HG03460 (cell line): ENCODE results near the gene NUDT8.
A peak's percentile ranks its signal among the peaks of the same experiment; 100 is the strongest.
"Not testable (repeated sequence)": the region's sequence is repeated elsewhere in the genome, so short reads cannot be mapped to it uniquely, and the experiment has no call there.

Source experiments
- ATAC-seq: cut with Tn5 transposase; IDR thresholded peaks from one replicate; pipeline ENCODE4 v1.9.1; 2021; ENCODE audit not compliant: unreplicated experiment

NUDT8 gene

DNA sequence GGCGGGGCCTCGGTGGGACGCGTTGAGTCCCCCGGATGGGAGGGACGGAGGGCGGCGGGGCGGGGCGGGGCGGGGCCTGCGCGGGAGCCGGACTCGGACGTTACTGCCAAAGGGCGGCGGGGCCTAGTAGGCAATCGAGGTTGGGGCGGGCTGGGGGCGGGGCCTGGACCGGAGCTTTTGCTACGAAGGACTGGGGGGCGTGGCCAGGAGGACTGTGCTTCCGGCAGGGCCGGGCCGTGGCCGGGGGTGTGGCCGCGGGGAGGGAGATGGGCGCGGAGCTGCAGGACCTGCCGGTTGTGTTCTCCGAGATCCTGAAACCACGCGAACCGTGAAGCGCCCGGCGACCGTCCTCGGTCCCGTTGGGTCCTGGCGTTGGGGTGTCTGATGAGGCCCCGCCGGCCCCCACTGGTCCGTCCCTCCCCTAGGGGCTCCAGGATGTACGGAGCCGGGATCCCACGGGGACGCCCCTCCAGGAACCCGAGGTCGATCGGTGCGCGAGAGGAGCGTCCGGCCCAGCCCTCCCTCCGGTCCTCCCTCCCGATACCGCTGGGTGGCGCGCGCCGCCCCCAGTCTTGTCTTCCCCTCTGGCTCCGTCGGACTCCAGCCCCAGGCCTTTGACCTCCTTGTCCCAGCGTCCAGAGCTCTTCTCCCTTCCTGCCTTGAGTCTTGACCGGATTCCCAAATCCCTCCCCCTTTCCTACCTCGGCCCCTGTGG lies 648 bp upstream of the NUDT8 start:
- peak; percentile 64 for ATAC-seq

DNA sequence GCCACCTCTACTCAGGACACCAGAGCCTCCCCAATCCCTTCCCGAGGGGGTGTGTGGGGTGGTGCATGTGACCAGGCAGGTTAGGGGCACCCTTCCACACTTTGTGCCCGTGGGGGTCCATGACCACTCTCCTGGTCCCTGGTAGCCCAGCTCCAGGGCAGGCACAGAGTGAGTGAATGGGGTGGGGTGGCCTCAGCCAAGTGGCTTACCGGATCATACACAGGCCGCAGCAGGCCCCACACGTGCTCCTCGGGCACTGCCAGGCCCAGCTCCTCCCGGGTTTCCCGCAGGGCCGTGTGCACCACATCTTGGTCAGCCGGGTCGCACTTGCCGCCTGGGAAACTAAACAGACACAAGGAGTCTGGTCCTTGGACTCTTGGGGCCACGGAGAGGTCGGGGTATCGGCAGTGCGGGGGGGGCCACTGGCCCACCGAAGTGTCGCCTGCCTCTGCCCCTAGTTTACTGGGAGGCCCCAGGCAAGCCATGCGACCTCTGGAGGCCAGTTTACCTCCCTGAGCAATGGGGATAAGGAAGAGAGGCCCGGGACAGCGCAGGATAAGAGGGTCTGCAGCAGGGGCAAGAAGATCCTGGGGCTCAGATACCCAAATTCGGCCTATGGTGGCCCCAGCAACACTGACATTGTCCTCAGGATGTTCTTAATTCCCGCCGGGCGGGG lies 889 bp downstream of the NUDT8 start:
- ATAC-seq, result no peak

- ATAC-seq, result no peak
Observed at GRCh38 chr11:67627812-67628624, 1.7 kb downstream of the NUDT8 start.

DNA sequence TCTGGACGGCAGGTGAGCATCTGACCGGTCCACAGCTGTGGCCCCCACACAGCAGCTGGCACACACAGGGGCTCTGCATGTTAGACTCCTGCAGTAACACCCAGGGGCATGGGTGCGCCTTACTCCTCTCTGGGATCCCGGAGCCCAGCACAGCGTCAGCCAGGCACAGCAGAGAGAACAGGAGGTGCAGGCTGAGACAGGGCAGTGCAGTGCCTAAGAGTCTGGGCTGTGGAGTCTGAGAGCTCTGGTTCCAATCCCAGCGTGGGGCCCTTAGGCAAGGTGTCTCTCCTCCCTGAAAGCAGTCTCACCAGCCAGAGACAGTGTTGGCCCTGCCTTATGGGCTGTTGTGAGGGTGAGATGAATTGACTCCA lies 2.3 kb downstream of the NUDT8 start:
- no peak for ATAC-seq

- ATAC-seq, result no peak
Observed at GRCh38 chr11:67626970-67627369, 2.8 kb downstream of the NUDT8 start.

- ATAC-seq, result not testable (repeated sequence)
Observed at GRCh38 chr11:67626131-67626833, 3.5 kb downstream of the NUDT8 start.

- not testable (repeated sequence) for ATAC-seq
Observed at GRCh38 chr11:67623795-67624194, 5.9 kb downstream of the NUDT8 start.

GRCh38 chr11:67622905-67623304 lies 6.8 kb downstream of the NUDT8 start:
- ATAC-seq, result not testable (repeated sequence)

DNA sequence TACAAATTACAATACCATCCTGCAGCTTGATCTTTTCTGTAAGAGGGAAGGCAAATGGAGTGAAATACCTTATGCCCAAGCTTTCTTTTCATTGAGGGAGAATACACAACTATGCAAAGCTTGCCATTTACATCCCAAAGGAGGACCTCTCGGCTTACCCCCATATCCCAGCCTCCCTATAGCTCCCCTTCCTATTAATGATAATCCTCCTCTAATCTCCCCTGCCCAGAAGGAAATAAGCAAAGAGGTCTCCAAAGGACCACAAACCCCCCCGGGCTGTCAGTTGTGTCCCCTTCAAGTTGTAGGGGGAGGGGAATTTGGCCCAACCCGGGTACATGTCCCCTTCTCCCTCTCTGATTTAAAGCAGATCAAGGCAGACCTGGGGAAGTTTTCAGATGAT lies 7.8 kb downstream of the NUDT8 start:
- not testable (repeated sequence) for ATAC-seq

DNA sequence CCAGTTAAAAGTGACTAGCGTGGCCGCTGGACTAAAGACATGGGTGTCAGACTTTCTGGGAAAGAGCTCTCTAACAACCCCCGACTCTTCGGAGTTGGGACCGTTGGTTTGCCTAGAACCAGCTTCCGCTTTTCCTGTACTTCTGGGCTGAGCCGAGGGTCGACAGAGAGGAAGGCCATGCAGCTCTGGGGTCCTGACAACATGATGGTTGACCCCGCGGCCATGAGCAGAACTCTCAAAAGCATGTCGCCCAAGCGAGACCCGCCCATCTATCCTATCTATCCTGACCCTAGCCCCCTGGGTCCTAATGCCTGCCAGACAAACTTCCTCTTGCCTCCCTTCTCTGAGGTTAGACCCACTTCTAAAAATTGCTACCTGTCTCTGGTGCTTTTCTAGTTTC lies 9.1 kb downstream of the NUDT8 start:
- ATAC-seq, result not testable (repeated sequence)

GRCh38 chr11:67619683-67620618 lies 9.8 kb downstream of the NUDT8 start:
- ATAC-seq, result not testable (repeated sequence)

GRCh38 chr11:67618901-67619659 lies 10.7 kb downstream of the NUDT8 start:
- ATAC-seq, result not testable (repeated sequence)

DNA sequence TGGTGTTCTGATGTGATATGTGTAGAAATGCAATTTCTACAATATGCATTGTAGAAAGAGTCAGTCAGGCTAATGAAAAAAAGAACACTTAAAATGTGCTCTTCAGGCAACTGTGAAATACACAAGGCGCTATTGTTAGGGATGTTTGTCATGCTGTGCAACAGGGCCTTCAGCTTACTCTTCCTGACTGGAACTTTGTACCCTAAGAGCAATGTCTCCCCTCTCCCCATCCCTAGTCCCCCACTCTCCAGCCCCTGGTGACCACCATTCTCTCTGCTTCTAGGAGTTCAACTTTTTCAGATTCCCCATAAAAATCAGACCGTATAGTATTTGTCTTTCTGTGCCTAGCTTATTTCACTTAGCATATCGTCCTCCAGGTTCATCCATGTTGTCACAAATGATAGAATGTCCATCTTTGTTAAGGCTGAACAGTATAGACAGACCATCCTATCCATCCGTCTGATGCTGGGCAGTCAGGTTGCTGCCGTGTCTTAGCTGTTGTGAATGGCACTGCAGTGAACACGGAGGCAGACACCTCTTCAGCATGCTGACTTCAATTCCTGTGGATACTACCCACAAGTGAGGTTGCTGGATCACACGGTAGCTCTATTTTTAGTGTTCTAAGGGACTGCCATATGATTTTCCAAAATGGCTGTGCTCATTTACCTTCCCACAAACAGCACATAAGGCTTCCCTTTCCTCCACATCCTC lies 12.3 kb downstream of the NUDT8 start:
- no peak for ATAC-seq

GRCh38 chr11:67616431-67617242 lies 13.1 kb downstream of the NUDT8 start:
- no peak for ATAC-seq

GRCh38 chr11:67615728-67616430 lies 13.9 kb downstream of the NUDT8 start:
- ATAC-seq, result no peak

- ATAC-seq, result no peak
Observed at GRCh38 chr11:67614730-67615714, 14.7 kb downstream of the NUDT8 start.
